Heart right ventricle (tissue), 16 donors: ENCODE measurements around the gene STRIP1. TPM values are rescaled to one million over a fixed set of nuclear protein-coding genes. Genes with fewer than 3 reads are reported as not detected.

Experiments
- ATAC-seq, 8 donors: fragments of 200-7000 bp; cut with Tn5 transposase; one replicate each; pipeline ENCODE4 v1.9.1; 2020; ENCODE audit warnings: mild to moderate bottlenecking in 8 of 8, moderate library complexity in 8 of 8, moderate number of reproducible peaks in 1 of 8
- DNase-seq, 2 donors: peaks; one replicate each; pipeline ENCODE4 v3.0.0-alpha.2; 2020
- H3K27ac ChIP-seq, 10 donors: fragments of 200-600 bp; sonication (generic) in 2 of 10; one replicate each; pipeline versions ENCODE4 v1.5.0 to v1.8.0; 2020 to 2022; ENCODE audit warnings: mild to moderate bottlenecking in 3 of 10
- H3K27me3 ChIP-seq, 7 donors: fragments of 200-600 bp; one replicate each; pipeline ENCODE4 v1.8.0; 2021 to 2022; ENCODE audit warnings: mild to moderate bottlenecking in 2 of 7
- H3K36me3 ChIP-seq, 9 donors: fragments of 200-600 bp; sonication (generic) in 1 of 9; one replicate each; pipeline versions ENCODE4 v1.5.0 to v1.8.0; 2020 to 2022; ENCODE audit warnings: mild to moderate bottlenecking in 2 of 9
- H3K4me1 ChIP-seq, 9 donors: fragments of 200-600 bp; sonication (generic) in 1 of 9; one replicate each; pipeline versions ENCODE4 v1.5.0 to v1.8.0; 2020 to 2022; ENCODE audit warnings: mild to moderate bottlenecking in 4 of 9
- H3K4me3 ChIP-seq, 10 donors: fragments of 200-600 bp; sonication (generic) in 2 of 10; one replicate each; pipeline versions ENCODE4 v1.5.0 to v1.8.0; 2020 to 2022; ENCODE audit warnings: mild to moderate bottlenecking in 7 of 10, moderate library complexity in 2 of 10
- H3K9me3 ChIP-seq, 11 donors: fragments of 200-600 bp in 10 of 11; sonication (generic) in 2 of 11; one replicate each; pipeline versions ENCODE4 v1.5.0 to v1.8.0; 2013 to 2022; ENCODE audit warnings: mild to moderate bottlenecking in 2 of 11, control low read depth in 1 of 11, moderate library complexity in 1 of 11
- WGBS, 2 donors: extraction: QIAGEN DNeasy Blood & Tissue Kit; methylation state at CpG; one replicate each; pipeline ENCODE4 v1.1.7; 2013; ENCODE audit warnings: inconsistent platforms in 1 of 2; 5-methylcytosine and 5-hydroxymethylcytosine counted together
- intact Hi-C, 10 donors: fragments of 100-400 bp; cut with DNase I; formaldehyde crosslinking; loops; one replicate each; pipeline versions ENCODE4 v1.11.1 to v1.14.2; 2022
- polyA plus RNA-seq, 2 donors: library from polyadenylated mRNA; stranded (reverse); fragments of 200-250 nt; gene quantifications; one replicate each; pipeline ENCODE4 v1.2.3, GENCODE V29; 2013
- total RNA-seq, 10 donors: library from RNA; stranded (reverse); fragmentation: NEBNext Ultra II Directional in 3 of 10; extraction: Animal tissue kit (Norgen Biotek cat#: 25700) in 3 of 10; gene quantifications; one replicate each; pipeline versions ENCODE4 v1.2.1 to v1.2.4, GENCODE V29; 2021 to 2023
- TF ChIP-seq, protein P1 (sequence below), 9 donors: fragments of 200-600 bp; sonication (generic) in 2 of 9; IDR thresholded peaks; one replicate each; pipeline versions ENCODE4 v1.5.0 to v1.8.0; 2021 to 2022; ENCODE audit warnings: antibody characterized with exemption in 9 of 9, mild to moderate bottlenecking in 5 of 9, moderate library complexity in 1 of 9
- donor health status: Arrhythmogenic right ventricular cardiomyopathy.
- donor health status: ischemic (EF 13 %, LVEDD 7.1; RV severe dilation, severe dysfunction).
- donor health status: healthy with polysubstance abuse.
- donor health status: DM: no; HTN: yes; CAD: no.
- donor health status: DM: no; HTN: no; CAD: no.
- donor health status: ischemic (EF 25% LVEDD 6.9; RV normal size, moderate dysfunction).
- donor health status: ischemic (EF 25% LVEDD 5.7; RV mildly dilated, moderate dysfunction).
- donor health status: healthy.
- donor health status: DM: yes; HTN: yes; CAD: no.
- donor health status: Ischemic cardiomyopathy.
- donor health status: ischemic (EF 35%, LVEDD 5.7; RV mildly dilated, moderate dysfunction).
- donor health status: nonischemic (EF 11% LVEDD 7.7; RV severe dilation, severe dysfunction).
- donor health status: DM: yes; HTN: yes; CAD: no.
- donor health status: PGD.
- donor health status: ischemic (EF 29% LVEDD 5.4; RV normal size, mild dysfunction).
- donor health status: nonischemic (EF 23%, LVEDD 6.1; RV moderate dilation, normal function).

Gene STRIP1
- total and polyA plus RNA-seq, 12 donors = 10.3 to 23.2 (median 18.5) TPM

DNA sequence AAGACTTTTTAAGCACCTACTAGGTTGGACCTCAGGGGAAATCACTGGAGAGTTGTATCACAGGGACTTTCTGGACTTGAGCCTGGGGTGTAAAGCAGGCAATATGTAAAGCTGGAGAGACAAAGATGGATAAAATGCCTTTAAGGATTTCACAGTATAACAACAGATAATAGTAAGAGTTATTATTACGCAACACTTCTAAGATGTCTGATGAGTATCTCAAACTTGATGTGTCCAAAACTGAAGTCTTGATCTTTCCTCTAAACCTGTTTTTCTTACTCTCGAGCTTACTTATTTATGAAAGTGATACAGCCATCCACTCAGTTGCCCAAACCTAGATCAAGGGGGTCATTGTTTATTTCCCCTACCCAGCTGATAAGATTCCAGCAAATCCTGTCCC lies 2.1 kb upstream of the STRIP1 start:
- 92 to 94% methylated on average over 2 of the region's 2 CpGs for WGBS, 2 donors
- intact Hi-C loops = loop anchor here in 1 of 10 donors (5.0 kb wide), 1 partner anchor 75 kb away; no protein-coding TSS in a partner anchor
- Histone ChIP-seq H3K9me3 (no peaks in the 10 kb centered on the region), H3K4me1 (peaks cover 0 to 40% (median 21%) of the 10 kb centered on the region in 9 donors), H3K27me3 (no peaks in the 10 kb centered on the region), H3K36me3 (peaks cover 0 to 8% (median 0%) of the 10 kb centered on the region in 9 donors), H3K27ac (no peak overlapping the region), H3K4me3 (no peak overlapping the region)
- no peak for ATAC-seq
- DNase-seq = no peak
- TF ChIP-seq, protein P1, sequence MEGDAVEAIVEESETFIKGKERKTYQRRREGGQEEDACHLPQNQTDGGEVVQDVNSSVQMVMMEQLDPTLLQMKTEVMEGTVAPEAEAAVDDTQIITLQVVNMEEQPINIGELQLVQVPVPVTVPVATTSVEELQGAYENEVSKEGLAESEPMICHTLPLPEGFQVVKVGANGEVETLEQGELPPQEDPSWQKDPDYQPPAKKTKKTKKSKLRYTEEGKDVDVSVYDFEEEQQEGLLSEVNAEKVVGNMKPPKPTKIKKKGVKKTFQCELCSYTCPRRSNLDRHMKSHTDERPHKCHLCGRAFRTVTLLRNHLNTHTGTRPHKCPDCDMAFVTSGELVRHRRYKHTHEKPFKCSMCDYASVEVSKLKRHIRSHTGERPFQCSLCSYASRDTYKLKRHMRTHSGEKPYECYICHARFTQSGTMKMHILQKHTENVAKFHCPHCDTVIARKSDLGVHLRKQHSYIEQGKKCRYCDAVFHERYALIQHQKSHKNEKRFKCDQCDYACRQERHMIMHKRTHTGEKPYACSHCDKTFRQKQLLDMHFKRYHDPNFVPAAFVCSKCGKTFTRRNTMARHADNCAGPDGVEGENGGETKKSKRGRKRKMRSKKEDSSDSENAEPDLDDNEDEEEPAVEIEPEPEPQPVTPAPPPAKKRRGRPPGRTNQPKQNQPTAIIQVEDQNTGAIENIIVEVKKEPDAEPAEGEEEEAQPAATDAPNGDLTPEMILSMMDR (IDR thresholded peaks at IDR 0.05) = no peak

DNA sequence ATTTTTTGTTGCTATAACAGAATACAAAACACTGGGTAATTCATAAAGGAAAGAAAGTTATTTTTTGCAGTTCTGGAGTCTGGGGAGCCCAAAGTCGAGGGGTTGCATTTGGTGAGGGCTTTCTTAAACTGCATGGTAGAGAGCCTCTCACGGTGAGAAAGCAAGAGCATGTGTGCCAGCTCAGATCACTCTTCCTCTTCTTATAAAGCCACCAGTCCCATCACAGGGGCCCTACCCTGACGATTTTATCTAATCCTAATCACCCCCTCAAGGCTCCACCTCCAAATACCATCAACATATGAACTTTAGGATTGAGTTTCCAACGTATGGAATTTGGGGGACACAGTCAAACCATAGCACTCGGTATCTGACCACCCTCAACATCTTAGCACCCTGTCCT lies 1.0 kb upstream of the STRIP1 start:
- intact Hi-C loops = loop anchor here in 1 of 10 donors (5.0 kb wide), 1 partner anchor 74 kb away; no protein-coding TSS in a partner anchor

DNA sequence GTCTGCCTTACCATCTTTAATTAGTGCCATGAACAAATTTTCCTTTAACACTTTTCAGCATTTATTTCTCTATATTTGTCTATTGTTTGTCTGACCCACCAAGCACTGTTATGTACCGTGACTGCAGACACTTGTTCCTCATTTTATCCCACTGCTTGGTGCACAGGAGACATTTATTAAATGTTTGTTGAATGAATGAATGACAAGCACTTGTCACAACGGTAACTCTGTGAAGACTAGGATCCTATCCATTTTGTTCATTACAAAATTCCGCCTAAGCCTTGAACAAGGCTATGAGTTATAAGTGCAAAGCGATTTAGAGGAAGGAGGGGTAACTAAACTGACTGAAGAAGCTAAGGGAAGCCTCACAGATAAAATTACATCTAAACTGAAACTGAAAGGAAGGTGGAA lies 379 bp upstream of the STRIP1 start:
- Histone ChIP-seq H3K4me3 (peak overlapping the region; percentile 88 to 100 (median 96)), H3K27me3 (no peaks in the 10 kb centered on the region), H3K36me3 (peaks cover 0 to 25% (median 10%) of the 10 kb centered on the region in 9 donors), H3K9me3 (no peaks in the 10 kb centered on the region), H3K27ac (peak overlapping the region in 9 of 10 donors; percentile 8 to 98 (median 94)), H3K4me1 (peaks cover 0 to 40% (median 21%) of the 10 kb centered on the region in 9 donors)
- WGBS, 2 donors = 57 to 67% methylated on average over 4 of the region's 4 CpGs
- TF ChIP-seq, protein P1 (IDR thresholded peaks at IDR 0.05) = no peak
- DNase-seq (no peak), ATAC-seq (peak in 1 of 8 donors; percentile 3)
- intact Hi-C loops = loop anchor here in 1 of 10 donors (5.0 kb wide), 1 partner anchor 73 kb away; no protein-coding TSS in a partner anchor

More for the DNA sequence above, 1.0 kb upstream of the STRIP1 start:
- Histone ChIP-seq H3K27ac (peak overlapping the region in 1 of 10 donors; percentile 96), H3K9me3 (no peaks in the 10 kb centered on the region), H3K4me3 (no peak overlapping the region), H3K36me3 (peaks cover 0 to 19% (median 4%) of the 10 kb centered on the region in 9 donors), H3K4me1 (peaks cover 0 to 40% (median 21%) of the 10 kb centered on the region in 9 donors), H3K27me3 (no peaks in the 10 kb centered on the region)
- TF ChIP-seq, protein P1 (IDR thresholded peaks at IDR 0.05) = no peak
- ATAC-seq (no peak), DNase-seq (no peak)
- 86% methylated on average over 5 of the region's 5 CpGs for WGBS, 2 donors

GRCh38 chr1:110035236-110035752 lies 870 bp downstream of the STRIP1 start:
- Histone ChIP-seq H3K27ac (peak overlapping the region in 9 of 10 donors; percentile 91 to 98 (median 94)), H3K4me3 (peak overlapping the region; percentile 88 to 100 (median 96)), H3K4me1 (peaks cover 0 to 40% (median 21%) of the 10 kb centered on the region in 9 donors), H3K36me3 (peaks cover 2 to 38% (median 23%) of the 10 kb centered on the region in 9 donors), H3K27me3 (no peaks in the 10 kb centered on the region), H3K9me3 (no peaks in the 10 kb centered on the region)
- TF ChIP-seq, protein P1 (IDR thresholded peaks at IDR 0.05) = no peak
- DNase-seq = no peak
- 6% methylated on average over 16 of the region's 16 CpGs for WGBS, 2 donors
- ATAC-seq = peak in 3 of 8 donors; percentile 16 to 39 (median 35)
- intact Hi-C loops = loop anchor here in 1 of 10 donors (5.0 kb wide), 1 partner anchor 372 kb away; the partner anchor contains the start of gene LAMTOR5
